DOHH2 (cell line): ENCODE data around the gene SCN4A.

Experiments
- H3F3A ChIP-seq: fragments of 200-600 bp; sonication (generic), shearing (Covaris generic); 2 replicates; pipeline ENCODE4 v1.6.0; 2016; ENCODE audit warnings: antibody characterized with exemption, mild to moderate bottlenecking; ENCODE audit not compliant: control insufficient read depth, insufficient read depth
- H3K27ac ChIP-seq: fragments of 200-600 bp; sonication (generic); 2 replicates; pipeline ENCODE4 v1.5.1; 2014; ENCODE audit warnings: low read depth, mild to moderate bottlenecking, low read length, moderate library complexity
- H3K27me3 ChIP-seq: fragments of 200-600 bp; sonication (generic); 2 replicates; pipeline ENCODE4 v1.6.1; 2014; ENCODE audit warnings: mild to moderate bottlenecking, low read length, mixed read lengths; ENCODE audit not compliant: control insufficient read depth
- H3K36me3 ChIP-seq: fragments of 200-600 bp; sonication (generic); 2 replicates; pipeline ENCODE4 v1.6.1; 2014; ENCODE audit warnings: mild to moderate bottlenecking, low read length, moderate library complexity, mixed read lengths; ENCODE audit not compliant: control insufficient read depth
- H3K4me1 ChIP-seq: fragments of 200-600 bp; sonication (generic); 2 replicates; pipeline ENCODE4 v1.6.1; 2014; ENCODE audit warnings: mild to moderate bottlenecking, low read length, mixed read lengths; ENCODE audit not compliant: control insufficient read depth
- H3K4me2 ChIP-seq: fragments of 200-600 bp; sonication (generic); 2 replicates; pipeline ENCODE4 v1.6.0; 2014; ENCODE audit warnings: mild to moderate bottlenecking, low read length, moderate library complexity
- H3K4me3 ChIP-seq: fragments of 200-600 bp; sonication (generic); 2 replicates; pipeline ENCODE4 v1.5.1; 2014; ENCODE audit warnings: mild to moderate bottlenecking, low read length, mixed read lengths
- H3K79me2 ChIP-seq: fragments of 200-600 bp; sonication (generic); 2 replicates; pipeline ENCODE4 v1.6.1; 2014; ENCODE audit warnings: mild to moderate bottlenecking, low read length, mixed read lengths; ENCODE audit not compliant: control insufficient read depth
- H3K9me2 ChIP-seq: fragments of 200-600 bp; sonication (generic); replicated peaks from 2 replicates; pipeline ENCODE4 v1.6.1; 2014; ENCODE audit warnings: mild to moderate bottlenecking, low read length, mixed read lengths; ENCODE audit not compliant: control insufficient read depth
- H3K9me3 ChIP-seq: fragments of 200-600 bp; sonication (generic); 2 replicates; pipeline ENCODE4 v1.6.1; 2014; ENCODE audit warnings: antibody characterized with exemption, low read length, mixed read lengths; ENCODE audit not compliant: control insufficient read depth, insufficient read depth
- H4K20me1 ChIP-seq: fragments of 200-600 bp; sonication (generic); 2 replicates; pipeline ENCODE4 v1.6.0; 2014; ENCODE audit warnings: low read depth, mild to moderate bottlenecking, antibody characterized with exemption, low read length, moderate library complexity; ENCODE audit not compliant: control insufficient read depth, insufficient read depth
- CTCF ChIP-seq: fragments of 200-600 bp; sonication (generic); IDR thresholded peaks from one replicate; pipeline ENCODE4 v1.5.1; 2014; ENCODE audit warnings: antibody characterized with exemption, mild to moderate bottlenecking, low read depth, low read length; ENCODE audit not compliant: poor library complexity, severe bottlenecking
- EZH2phosphoT487 ChIP-seq: fragments of 200-600 bp; sonication (generic); IDR thresholded peaks from 2 replicates; pipeline ENCODE4 v1.6.1; 2017; ENCODE audit warnings: borderline replicate concordance, mild to moderate bottlenecking, antibody characterized with exemption, low read length, moderate library complexity, mixed read lengths

Gene SCN4A

DNA sequence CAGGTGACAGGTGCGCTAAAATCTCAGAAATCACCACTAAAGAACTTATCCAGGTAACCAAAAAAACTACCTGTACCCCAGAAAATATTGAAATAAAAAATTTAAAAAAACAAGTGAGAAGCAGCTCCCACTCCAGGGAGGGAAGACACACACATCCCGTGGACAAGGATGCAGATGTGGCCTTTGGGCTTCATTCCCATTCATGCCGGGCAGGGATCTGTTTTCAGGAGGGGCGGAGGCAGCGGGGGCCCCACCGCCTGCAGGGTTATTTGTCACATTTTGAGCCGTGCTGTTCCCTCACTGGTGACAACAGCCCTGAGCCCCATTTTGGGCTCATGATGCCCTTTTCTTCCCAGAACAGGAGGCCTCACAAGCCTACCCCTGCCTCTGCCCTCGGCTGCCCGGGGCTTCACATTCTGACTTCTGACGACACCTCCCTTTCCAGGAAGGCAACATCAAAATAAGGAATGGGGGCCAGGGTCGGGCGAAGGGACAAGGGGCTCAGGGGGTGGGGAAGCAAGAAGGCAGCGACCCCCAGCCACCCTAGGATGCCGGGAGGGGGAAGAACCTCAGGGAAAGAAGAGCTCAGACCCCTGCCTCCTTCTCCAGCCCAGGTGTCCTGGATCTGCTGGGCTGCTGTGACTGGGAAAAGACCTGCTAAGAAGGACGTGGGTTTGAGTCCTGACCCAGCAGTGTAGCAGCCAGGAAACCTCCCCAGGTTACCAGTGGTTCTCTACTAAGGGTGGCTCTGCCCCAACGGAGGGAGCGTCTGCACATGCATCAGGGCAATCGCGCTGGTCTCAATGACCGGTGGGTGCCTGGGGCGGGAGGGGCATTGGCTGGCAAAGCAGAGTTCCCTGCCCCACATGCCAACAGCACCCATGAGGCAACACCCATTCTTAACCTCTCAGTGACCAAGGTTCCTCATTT is 38.3 kb downstream of the SCN4A start:
- Histone ChIP-seq H3K4me3 (peak overlapping the region; percentile 98; the same call in 1 of the 2 replicates), H3K9me2 (no peaks in the 10 kb centered on the region), H3K4me1 (peaks cover 88% of the 10 kb centered on the region), H3K4me2 (peak overlapping the region; percentile 99), H3F3A (peaks cover 10% of the 10 kb centered on the region; the same call in 1 of the 2 replicates), H3K9me3 (no peaks in the 10 kb centered on the region), H4K20me1 (peaks cover 13% of the 10 kb centered on the region), H3K36me3 (peaks cover 27% of the 10 kb centered on the region), H3K27me3 (no peaks in the 10 kb centered on the region), H3K27ac (peak overlapping the region; percentile 92), H3K79me2 (peaks cover 33% of the 10 kb centered on the region)
- no peak for TF ChIP-seq CTCF
- TF ChIP-seq EZH2phosphoT487: no peak

DNA sequence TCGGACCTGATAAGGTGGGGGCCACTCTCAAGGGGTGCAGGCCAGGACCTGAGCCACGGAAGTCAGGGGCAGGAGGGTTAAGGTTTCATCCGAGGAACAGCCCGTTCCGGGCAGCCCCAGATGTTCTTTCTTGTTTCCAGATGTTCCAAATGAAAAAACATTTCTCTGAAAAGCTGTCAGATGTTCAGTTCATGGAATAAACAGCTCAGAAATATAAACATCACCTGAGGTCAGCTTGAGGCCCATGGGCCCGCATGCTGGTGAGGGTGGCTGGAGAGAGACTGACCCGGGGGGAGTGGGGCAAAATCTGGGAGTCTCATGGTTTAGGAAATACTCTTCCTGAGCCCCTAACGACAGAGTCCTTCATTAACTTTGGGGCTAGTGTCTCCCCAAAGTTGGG is 39.1 kb downstream of the SCN4A start:
- Histone ChIP-seq H3K4me3 (peak overlapping the region; percentile 98), H3K79me2 (peaks cover 42% of the 10 kb centered on the region), H4K20me1 (peaks cover 20% of the 10 kb centered on the region), H3K36me3 (peaks cover 35% of the 10 kb centered on the region), H3K27ac (peak overlapping the region; percentile 92), H3K9me3 (no peaks in the 10 kb centered on the region), H3K4me2 (peak overlapping the region; percentile 99), H3F3A (peaks cover 12% of the 10 kb centered on the region; the same call in 1 of the 2 replicates), H3K27me3 (no peaks in the 10 kb centered on the region), H3K9me2 (no peaks in the 10 kb centered on the region), H3K4me1 (peaks cover 88% of the 10 kb centered on the region)
- TF ChIP-seq CTCF: no peak
- no peak for TF ChIP-seq EZH2phosphoT487

DNA sequence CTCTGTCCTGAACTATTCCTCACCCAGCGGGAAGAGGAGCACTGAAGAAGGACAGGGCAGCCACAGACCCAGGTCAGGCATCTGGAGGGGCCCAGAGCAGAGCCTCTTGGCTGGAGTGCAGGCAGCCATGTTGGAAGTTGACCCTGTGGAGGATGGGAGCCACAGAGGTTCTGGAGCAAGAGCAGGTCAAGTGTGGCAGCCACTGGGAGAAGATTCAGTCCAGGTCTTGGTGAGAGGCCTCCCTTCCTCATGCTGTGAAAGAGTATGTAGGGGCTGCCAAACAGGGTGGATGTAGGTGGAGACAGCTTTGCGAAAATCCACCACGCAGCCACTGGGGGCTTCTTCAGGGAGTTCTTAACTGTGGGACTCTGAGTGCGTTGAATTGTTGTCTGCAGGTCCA is 40.0 kb downstream of the SCN4A start:
- Histone ChIP-seq H3K27me3 (no peaks in the 10 kb centered on the region), H3K4me1 (peaks cover 88% of the 10 kb centered on the region), H3K4me2 (peak overlapping the region; percentile 99), H3F3A (peaks cover 18% of the 10 kb centered on the region), H3K9me3 (no peaks in the 10 kb centered on the region), H3K9me2 (no peaks in the 10 kb centered on the region), H4K20me1 (peaks cover 22% of the 10 kb centered on the region), H3K36me3 (peaks cover 44% of the 10 kb centered on the region), H3K79me2 (peaks cover 48% of the 10 kb centered on the region), H3K4me3 (peak overlapping the region; percentile 98), H3K27ac (peak overlapping the region; percentile 92)
- TF ChIP-seq CTCF (no peak), EZH2phosphoT487 (no peak)
